GM18508 (cell line): ENCODE results near the gene GALNT2.

ENCODE experiments used
- ATAC-seq: cut with Tn5 transposase; IDR thresholded peaks from one replicate; pipeline ENCODE4 v1.9.1; 2021; ENCODE audit warnings: moderate number of reproducible peaks; ENCODE audit not compliant: insufficient read depth, unreplicated experiment

GALNT2 gene

DNA sequence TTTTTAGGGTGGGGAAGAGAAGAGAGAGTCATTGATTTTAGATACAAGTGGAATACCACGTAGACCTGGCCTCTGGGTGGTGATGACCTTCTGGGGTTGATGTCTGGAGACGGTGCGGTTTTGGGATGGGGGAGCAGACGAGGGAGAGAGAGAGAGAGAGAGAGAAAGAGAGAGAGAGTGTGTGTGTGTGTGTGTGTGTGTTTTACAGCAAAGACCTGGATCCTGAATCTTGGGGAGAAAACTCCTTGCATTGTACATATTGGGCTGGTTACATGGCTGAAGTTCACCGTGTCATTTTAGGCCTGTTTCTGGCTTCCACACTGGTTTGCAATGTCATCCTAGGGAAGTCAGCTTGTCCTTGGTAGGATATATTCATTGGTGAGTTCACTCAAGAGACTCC lies 89.0 kb downstream of the GALNT2 start:
- no peak for ATAC-seq

DNA sequence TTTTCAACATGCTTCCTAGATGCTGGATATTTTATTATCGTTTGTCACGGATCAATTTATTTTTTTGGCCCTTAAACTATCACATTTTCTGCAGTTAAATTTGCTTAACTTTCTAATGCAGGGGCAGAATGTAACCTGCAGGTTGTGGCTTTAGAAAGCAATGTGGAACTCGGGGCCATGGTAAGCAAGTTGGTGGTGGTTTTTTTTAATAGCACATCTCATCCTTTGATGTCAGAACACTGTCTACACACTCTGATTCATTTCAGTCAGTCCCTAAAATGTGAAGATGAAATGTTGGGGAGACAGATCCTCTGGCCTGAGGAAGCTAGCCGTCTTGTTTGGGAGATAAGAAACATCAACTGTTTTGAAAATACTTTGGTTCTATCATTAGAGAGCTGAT lies 89.5 kb downstream of the GALNT2 start:
- ATAC-seq = no peak

GRCh38 chr1:230157420-230158390 lies 90.7 kb downstream of the GALNT2 start:
- ATAC-seq = no peak

GRCh38 chr1:230158415-230159291 lies 91.6 kb downstream of the GALNT2 start:
- no peak for ATAC-seq

DNA sequence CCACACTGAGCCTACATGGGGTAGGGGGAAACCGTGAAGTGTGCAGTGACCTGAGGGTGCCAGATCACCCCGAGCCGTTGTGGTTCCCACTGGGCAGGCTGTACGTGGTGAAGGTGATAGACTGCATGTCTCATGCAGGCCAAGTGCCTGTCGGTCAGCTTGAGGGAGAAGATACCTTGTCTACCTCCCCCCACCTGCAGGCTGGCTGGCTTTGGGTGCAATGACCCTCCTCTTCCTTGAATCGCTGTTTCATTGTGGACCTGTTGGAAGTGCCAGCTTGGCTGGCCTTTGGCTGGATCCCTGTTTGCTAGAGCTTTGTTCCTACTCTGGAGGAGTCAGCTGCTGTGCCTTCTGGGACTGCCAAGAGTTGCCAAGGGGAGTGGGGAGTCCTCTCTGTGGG lies 92.5 kb downstream of the GALNT2 start:
- ATAC-seq = no peak

DNA sequence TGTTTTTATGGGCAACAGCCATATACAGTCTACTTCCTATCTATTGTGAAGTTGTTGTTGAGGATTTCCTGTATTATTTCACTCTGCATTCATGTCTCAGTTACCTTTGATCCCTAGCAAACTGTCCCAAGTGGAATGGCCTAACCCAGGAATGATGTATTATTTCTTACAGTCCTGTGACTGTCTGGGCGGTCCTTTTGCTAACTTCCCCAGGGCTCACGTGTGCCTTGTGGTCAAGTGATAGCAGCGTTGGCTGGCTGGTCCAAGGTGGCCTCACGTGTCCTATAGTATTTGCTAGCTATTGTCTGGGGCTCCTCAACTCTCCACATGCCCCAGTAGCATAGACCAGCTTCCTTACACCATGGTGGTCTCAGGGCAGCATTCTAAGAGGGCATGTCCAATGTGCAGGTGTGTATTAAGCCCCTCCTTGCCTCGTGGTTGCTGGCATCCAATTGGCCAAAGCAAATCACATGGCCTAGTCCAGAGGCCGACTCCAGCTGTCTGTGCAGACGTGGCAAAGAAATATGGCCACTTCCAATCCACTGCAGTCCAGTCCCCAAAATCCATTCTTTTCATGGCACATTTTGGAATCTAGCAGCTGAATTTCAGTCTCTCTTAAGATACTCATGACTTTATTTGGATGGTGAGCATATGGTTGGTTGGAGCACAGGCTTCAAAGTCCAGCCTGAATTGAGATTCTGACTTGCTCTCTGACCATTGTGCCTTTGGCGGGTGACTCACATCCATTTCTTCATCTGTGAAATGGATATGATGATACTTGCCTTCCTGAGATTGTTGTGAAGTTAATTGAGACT lies 94.1 kb downstream of the GALNT2 start:
- ATAC-seq = no peak

DNA sequence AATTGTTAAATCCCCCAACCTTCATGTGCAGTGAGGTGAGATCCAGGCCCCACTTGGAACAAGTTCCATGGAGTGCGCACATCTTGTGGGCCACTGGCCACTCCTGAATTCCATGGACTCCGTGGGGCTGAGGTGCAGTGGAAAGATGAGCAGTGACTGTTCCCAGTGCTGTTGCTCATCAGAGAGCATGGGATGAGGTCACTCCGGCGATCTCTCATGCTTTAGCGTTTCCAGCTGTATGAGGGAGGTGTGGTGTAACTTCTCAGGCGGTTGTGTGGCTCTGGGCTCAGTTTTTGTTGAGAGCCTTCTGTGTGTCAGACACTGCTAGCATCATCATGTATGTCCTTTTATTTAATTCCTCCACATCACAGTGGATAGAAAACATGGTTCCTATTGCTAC lies 96.2 kb downstream of the GALNT2 start:
- ATAC-seq = no peak

- ATAC-seq = no peak
Measured at GRCh38 chr1:230163719-230164118, 96.7 kb downstream of the GALNT2 start.

DNA sequence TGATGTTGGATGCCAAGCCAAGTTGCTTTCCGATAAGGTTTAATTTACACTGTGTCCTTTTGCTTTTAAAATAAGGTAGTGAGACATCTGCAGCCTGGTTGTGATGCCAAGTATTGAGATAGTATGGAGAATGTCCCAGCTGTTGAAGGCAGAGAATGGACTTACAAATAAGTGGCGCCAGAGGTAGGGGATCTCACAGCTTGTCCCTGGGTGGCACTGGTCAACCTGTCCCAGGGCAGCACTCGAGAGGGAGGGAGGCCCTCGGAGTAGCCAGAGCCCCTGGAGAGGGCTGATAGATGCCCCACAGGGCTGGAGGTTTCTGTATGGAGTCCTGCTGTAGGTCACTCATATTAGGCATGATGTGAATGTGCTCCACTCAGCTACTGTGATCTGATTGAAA lies 98.5 kb downstream of the GALNT2 start:
- no peak for ATAC-seq

DNA sequence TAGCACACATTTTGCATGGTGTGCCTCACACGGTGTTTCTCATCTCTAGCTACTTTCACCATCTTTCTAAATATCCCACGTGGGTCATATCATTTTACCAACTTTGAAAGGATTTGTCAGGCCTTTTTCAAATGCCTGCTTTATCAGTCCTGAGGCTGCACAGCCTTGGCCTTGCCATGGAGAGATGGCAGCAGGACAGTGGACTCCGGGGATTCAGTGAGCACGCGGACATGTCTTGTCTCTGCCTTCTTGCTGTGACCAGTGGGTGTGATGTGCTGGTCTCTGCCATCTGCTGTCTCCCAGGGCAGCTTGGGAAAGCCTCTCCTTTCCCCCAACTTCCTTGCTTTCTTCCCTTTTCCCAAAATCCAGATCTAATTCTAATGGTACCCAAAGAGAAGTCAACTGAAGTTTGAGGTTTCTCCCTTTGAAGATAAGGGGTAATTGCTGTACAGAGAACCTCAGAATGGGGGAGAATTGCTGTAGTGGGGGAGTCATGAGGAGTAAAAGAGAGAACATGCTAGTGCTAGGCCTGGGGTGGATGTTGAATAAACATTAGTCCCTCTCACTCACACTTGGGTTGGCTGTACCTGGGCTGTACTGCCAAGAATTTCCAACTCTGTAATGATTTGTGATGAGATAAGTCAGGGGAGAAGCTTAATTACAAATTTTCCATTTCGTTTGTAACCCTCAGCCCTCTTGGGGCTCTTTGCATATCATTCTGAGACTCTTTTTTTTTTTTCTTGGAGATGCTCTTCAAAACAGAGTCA lies 99.5 kb downstream of the GALNT2 start:
- ATAC-seq = no peak

DNA sequence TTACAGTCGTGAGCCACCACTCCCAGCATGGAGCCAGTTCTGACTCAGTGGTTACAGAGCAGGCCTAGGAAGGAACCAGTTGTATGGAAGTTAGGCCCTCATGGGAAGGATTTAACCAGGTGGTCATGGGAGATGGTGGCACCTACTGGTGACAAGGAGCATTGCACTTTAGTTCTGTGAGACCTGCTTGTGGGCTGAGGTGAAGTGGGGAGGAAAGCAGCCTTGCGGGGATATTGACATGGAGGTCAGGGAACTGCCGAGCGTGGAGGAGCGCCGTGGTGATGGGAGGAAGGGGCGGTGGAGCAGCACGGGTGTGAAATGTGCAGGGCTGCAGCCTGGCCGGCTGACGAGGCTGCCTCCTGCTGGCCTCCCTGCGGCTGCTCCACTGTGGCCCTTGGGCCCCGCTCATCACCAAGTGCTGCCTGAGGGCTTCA lies 100.4 kb downstream of the GALNT2 start:
- ATAC-seq = no peak

DNA sequence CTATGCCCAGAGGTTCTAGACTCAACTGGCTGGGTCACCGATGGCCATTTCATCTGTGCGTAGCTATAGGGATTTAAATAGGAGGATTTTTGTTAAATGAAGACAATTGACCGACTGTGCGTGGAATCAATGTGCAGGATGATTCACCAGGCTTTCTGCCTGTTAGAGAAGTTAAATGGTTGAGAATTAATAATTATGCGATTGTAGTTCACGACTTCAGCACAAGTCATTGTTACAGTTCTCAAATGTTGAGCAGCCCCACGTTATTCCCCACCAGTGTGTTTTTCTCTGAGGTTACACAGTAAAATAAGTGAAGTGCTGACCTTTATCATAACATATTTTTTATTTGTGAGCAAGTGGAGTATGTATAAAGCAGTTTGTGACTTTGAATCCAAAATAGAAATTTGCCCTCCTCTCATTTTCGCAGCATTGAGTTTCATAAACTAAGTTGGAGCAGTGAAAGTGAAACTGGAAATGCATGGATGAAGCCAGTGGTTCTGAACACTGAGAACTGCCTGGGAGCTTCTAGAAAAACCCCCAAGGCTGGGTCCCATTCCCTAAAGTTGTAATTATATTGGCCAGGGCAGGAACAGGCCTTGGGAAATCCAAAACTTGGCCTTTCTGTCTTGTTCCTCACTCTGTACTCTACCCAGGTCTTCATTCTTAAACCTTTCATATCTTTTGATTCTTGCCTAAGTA lies 102.6 kb downstream of the GALNT2 start:
- ATAC-seq = no peak

GRCh38 chr1:230170153-230170547 lies 103.1 kb downstream of the GALNT2 start:
- no peak for ATAC-seq

GRCh38 chr1:230170622-230171021 lies 103.6 kb downstream of the GALNT2 start:
- ATAC-seq = no peak

DNA sequence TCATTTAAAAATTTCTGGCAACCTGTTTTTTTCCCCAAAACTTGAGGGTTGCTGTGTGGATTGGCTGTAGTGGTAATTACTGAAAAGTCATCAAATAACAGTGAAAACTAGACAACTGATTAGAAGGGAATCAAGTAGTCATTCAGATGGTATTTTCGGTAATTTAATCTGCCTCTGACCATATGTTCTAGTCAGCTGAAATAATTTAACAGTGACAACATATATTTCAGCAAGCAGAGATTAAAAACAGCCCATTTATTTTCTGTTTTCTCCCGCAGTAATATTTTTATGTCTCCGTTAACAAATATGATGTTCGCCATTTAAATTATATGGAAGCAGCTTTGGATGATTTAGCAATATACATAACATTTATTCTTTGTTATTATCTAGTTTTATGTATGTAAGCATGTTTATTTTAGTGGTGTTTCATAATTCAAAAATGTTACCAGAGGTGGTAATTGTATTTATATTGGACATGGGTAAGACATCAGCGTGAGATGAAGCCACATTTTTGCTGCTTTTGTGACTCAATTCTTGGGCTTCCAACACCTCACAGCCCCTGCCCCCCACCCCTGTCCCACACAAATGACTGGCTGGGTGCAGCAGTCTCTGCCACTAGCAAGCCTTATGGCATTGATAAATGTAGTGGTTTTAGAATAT lies 104.4 kb downstream of the GALNT2 start:
- ATAC-seq = no peak

DNA sequence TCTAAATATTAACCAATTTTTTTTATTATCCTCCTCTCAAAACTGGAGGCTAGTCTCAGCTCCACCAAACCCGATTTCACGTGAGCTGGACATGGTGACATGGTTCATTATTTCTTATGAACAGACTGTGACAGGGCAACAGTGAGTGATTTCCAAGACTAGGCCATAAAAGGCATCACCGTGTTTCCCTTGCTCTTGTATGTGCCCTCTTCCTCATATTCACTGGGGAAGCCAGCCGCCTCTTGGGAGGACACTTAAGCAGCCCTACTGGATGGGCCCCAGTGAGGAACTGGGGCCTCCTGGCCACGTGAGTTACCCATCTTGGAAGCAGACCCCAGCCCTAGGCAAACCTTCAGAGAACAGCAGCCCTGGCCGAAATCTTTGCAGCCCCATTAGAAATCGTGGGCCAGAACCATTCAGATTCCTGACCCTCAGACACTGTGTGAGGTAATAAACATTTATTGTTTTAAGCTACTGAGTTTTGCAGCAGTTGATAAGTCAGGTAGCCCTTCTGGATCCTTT lies 105.0 kb downstream of the GALNT2 start:
- ATAC-seq = no peak

DNA sequence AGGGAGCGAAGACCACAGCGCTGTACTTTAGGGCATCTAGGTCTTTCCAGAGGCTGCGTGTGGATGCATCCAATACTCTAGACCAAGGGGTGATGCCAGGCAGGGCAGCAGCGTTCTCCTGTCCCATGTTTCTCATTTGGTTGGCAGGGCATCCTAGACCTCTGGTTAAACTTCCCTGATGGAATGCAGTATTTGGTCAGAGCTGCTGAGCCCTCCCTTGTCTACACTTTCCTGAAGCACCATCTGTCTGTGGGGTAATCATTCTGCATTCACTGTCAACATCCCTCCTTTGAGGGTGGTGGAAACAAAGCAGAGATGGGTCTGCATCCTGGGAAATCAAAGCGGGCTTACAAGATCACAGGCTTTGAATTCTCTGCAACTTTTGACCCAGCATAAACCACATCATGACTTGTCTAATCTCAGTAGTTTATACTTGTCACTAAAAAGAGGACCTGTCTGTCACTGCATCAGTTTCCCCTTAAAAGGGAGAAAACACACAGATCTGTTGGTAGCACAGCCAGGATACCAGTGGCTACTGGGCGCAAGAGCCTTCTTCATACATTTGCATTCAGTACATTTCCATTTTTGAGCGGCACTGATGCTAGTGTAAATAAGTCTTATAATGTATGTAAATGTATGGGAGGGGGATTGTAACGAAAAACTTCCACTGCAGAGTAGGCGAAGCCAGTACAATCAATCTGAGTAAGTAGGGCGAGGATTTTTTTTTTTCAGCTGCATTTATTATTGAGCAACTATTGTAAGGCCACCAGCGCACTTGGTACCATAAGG lies 106.3 kb downstream of the GALNT2 start:
- no peak for ATAC-seq

- no peak for ATAC-seq
Measured at GRCh38 chr1:230174041-230174440, 107.0 kb downstream of the GALNT2 start.
